OCI-LY3 (cell line): ENCODE measurements around the gene ZNF148.
A peak's percentile ranks its signal among the peaks of the same experiment; 100 is the strongest.

Experiments used
- EZH2phosphoT487 ChIP-seq: fragments of 200-600 bp; shearing (Covaris generic); IDR thresholded peaks from 2 replicates; pipeline ENCODE4 v1.6.1; 2018; ENCODE audit warnings: antibody characterized with exemption, mixed run types, low read depth
- TF ChIP-seq, protein P1 (sequence below): fragments of 200-600, 300-600 bp; sonication (generic); IDR thresholded peaks from 2 replicates; pipeline ENCODE4 v1.5.1; 2014; ENCODE audit warnings: antibody characterized with exemption, low read length, low read depth

DNA sequence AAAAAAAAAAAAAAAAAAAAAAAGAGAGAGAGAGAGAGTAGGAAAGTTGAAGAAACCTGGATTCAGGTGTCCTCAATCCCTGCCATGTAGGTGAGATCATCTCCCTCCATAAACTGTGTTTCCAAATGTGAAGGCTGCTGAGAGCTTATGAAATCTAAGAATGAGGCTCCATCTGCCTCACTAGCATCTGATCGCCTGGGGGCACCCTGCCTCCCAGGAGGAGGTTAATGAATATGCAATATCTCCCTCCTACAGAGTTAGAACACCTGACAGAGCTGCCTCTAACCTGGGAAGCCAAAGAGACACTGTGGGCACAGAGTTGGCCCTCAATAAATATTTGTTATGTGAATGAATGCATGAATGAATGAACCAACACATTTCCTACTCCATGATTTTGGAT is 23.8 kb upstream of the ZNF148 start:
- TF ChIP-seq, protein P1, sequence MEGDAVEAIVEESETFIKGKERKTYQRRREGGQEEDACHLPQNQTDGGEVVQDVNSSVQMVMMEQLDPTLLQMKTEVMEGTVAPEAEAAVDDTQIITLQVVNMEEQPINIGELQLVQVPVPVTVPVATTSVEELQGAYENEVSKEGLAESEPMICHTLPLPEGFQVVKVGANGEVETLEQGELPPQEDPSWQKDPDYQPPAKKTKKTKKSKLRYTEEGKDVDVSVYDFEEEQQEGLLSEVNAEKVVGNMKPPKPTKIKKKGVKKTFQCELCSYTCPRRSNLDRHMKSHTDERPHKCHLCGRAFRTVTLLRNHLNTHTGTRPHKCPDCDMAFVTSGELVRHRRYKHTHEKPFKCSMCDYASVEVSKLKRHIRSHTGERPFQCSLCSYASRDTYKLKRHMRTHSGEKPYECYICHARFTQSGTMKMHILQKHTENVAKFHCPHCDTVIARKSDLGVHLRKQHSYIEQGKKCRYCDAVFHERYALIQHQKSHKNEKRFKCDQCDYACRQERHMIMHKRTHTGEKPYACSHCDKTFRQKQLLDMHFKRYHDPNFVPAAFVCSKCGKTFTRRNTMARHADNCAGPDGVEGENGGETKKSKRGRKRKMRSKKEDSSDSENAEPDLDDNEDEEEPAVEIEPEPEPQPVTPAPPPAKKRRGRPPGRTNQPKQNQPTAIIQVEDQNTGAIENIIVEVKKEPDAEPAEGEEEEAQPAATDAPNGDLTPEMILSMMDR, result peak; percentile 54
- no peak for TF ChIP-seq EZH2phosphoT487
